ENCODE data around the gene SLC40A1. TPM values are rescaled to one million over a fixed set of nuclear protein-coding genes. Genes with fewer than 3 reads are reported as not detected.
"Not testable (repeated sequence)": the region's sequence is repeated elsewhere in the genome, so short reads cannot be mapped to it uniquely, and the experiment has no call there.

The SLC40A1 gene
- total RNA-seq = 48.5 TPM
- long read RNA-seq, transcript SLC40A1-201 (8 exons, 3,442 nt) = major isoform, 98 of 123 reads
- long read RNA-seq, partial matches to known transcripts = 13 of 123 reads
- long read RNA-seq, other reads (novel, unspliced or antisense) = 11 of 123 reads

GRCh38 chr2:189580658-189581353 is at the start of gene SLC40A1:
TSS of gene SLC40A1 (minus strand) at chr2:189580786. CDS start at chr2:189580460, 326 bp downstream.
- DNase-seq (ENCODE audit: low spot score) = peak; percentile 95

DNA sequence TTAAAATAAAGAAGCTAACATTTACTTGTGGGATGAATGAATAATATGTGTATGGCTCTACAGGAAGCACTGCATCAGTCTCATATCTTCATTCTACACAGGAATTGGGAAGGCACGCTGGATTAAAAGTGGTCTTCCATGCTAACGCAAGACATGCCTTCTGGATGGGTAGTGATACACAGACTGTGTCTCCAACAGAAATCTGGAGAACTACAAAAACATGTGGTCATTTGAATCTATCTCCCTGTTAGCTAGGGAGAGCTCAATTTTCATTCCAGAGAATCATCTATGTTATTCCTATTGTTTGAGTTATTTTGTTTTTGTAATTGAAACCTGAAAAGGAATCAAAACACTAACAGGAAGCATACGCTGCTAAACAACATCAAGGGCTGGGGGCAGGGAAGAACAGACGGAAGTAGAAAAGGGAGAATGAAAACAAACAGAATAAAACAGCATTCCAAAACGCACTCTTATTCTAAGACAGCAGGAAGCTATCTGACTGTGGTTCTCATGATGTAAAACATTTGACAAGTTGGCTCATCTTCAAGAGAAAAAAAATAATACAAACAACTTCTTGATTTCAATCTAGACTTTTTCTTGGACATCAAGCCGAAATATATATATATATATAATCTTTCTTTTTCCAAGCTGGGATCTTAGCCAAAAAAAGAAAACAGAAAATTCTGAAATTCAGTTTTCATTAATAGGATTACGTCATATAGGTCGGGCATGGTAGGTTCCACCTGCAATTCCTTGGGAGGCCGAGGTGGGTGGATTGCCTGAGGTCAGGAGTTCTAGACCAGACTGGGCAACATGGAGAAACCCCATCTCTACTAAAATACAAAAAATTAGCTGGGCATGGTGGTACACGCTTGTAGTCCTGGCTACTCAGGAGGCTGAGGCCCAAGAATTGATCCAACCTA is 49.2 kb upstream of the SLC40A1 start:
- no peak for DNase-seq (ENCODE audit: low spot score)

- DNase-seq (ENCODE audit: low spot score) = no peak
Measured at GRCh38 chr2:189628817-189629530, 48.4 kb upstream of the SLC40A1 start.

DNA sequence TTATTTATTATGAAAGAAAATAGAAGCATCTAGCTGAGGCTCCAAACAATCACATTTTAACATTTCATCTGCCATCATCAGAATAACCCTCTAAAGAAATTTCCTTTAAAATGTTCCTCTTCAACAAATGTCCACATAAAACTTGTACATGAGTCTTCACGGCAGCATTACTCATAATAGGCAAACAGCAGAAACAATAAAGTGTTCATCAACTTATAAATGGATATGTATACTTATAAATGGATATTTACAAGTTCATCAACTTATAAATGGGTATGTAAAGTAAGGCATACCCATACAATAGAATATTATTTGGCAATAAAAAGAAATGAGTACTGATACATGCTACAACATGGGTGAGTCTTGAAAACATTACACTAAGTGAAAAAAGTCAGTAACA is 47.2 kb upstream of the SLC40A1 start:
- DNase-seq (ENCODE audit: low spot score) = no peak

DNA sequence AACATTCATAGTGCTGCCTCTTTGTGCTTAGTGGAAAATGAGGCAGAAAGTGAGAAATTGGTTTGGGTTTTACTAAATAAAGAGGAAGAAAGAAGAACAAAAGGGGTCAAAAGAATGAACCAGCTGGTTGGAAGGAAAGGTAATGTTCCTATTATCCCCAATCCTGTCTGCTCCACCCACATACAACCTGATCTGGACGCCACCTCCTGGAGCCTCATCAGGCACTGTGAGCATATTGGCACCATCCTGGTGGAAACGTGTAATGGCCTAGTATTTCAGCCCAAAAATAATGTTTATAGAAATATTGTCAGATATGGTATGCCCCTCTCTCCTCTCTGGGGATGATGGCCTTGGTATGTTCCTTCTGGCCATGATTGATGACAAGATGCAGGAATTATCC is 45.0 kb upstream of the SLC40A1 start:
- no peak for DNase-seq (ENCODE audit: low spot score)

DNA sequence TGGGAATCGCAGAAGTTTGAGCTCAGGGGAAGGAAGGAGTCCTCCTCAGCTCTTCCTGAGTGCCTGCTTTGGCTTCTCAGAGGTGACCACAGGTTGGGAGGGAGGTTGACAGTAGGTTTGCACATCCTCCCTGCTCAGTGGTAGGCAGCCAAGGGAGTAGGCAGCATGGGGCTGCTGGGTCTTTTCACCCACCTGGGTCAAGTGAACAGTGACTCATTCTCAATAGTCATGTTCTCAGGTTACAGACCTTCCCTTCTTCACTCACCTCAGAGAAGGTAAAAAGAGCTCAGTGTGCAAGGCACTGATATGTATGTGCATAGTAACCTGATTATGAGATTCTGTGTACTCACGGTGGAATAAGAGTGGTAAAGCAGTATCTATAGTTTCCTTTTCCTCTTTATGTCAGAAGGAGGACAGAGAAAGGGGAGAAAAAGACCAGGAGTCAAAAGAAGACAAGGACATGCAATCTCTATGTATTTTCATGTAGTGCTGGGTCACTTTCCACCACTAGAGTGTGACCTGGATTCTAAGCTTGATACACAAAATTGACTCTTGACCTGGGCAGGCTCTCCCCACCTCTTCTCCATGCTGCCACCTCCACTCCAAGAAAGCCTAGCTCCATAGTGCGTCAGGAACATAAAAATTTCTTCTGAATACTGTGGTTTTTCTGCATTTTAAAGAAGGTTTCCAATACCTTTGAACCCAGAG is 44.2 kb upstream of the SLC40A1 start:
- DNase-seq (ENCODE audit: low spot score) = no peak

DNA sequence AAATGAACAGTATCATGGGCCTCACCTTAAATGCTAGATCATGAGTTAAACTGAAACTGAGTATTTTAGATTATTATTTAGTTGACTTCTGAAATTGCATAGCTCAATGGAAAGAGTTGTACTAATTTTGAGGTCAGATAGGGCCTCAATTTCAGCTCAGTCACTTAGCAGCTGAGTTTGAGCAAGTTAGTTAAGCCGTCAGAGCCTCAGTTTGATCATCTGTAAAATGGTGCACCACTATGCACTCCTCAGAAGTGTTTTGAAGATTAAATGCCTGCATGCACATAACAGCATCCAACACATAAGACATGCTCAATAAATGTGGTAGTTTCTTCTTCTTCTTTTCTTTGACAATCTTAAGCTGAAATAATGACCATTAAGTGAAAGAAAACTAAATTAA is 42.5 kb upstream of the SLC40A1 start:
- DNase-seq (ENCODE audit: low spot score) = no peak

GRCh38 chr2:189621781-189622180 is 41.2 kb upstream of the SLC40A1 start:
- no peak for DNase-seq (ENCODE audit: low spot score)

DNA sequence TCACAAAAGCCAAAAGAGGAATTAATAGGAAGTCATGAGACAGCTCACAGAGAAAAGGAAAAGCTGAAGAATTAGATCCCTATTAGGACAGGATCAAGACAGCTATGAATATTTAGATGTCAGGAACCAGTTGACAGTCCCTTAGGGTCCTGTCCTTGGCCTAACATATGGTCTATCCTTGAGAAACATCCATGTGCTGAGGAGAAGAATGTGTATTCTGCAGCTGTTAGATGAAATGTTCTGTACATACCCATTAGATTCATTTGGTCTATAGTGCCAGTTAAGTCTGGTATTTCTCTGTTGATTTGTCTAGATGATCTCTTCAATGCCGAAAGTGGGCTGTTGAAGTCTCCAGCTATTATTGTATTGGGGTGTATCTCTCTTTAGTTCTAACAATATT is 37.6 kb upstream of the SLC40A1 start:
- no peak for DNase-seq (ENCODE audit: low spot score)

DNA sequence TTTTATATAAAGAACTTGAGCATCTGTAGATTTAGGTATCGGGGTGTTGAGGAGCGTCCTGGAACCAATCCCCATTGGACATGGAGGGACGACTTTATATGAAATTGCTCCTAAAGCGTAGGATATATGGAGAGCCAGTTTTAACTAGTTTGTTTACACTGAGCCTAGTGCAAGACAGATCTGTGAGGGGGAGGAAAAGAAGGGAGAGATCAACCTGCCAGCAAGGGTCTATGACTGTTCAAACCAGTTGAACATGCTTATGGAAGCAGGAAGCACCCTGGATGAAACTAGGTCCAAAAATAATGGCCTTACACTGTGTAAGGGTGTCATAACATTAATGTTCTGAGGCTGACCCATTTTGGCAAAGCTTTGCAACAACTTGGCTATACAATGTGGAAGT is 34.0 kb upstream of the SLC40A1 start:
- no peak for DNase-seq (ENCODE audit: low spot score)

GRCh38 chr2:189613650-189614420 is 33.2 kb upstream of the SLC40A1 start:
- no peak for DNase-seq (ENCODE audit: low spot score)

- no peak for DNase-seq (ENCODE audit: low spot score)
Measured at GRCh38 chr2:189613077-189613636, 32.6 kb upstream of the SLC40A1 start.

DNA sequence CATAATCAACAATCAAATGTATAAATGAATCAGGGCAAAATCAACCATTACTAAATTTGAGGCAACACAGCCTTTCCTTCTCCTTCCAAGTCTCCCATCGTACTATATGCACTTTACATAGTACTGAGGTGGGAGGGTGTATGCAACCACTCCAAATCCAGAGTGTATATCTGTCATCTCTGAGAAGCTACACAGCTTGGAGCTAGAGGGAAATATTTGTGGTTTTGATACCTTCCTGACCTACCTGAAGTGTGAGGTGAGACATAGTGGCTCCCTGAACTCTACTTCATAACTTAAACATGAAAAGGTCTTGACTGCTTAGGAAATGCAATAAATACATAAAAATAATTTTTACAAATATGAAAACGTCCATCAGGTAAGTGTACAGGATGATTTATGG is 30.1 kb upstream of the SLC40A1 start:
- DNase-seq (ENCODE audit: low spot score) = no peak

DNA sequence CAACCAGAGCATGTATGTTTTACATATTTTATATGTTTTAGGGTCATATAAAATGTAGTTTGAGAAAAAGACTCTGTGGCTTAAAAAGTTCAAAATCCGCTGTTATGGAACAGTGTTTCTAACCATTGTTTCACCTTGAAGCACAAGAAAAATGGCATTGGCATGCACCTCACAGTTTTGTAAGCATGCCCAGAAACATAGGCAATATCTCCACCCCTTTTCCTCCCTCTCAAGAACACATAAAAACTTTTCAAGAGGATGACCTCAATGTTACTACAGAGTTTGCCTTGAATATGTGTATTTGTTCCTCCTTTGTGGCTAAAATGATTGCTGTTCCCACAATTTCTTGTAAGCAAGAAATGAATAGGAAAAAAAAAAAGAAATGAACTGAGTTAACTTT is 29.3 kb upstream of the SLC40A1 start:
- DNase-seq (ENCODE audit: low spot score) = no peak

- no peak for DNase-seq (ENCODE audit: low spot score)
Measured at GRCh38 chr2:189609423-189609816, 28.8 kb upstream of the SLC40A1 start.

GRCh38 chr2:189608795-189609422 is 28.3 kb upstream of the SLC40A1 start:
- no peak for DNase-seq (ENCODE audit: low spot score)

- no peak for DNase-seq (ENCODE audit: low spot score)
Measured at GRCh38 chr2:189608170-189608569, 27.6 kb upstream of the SLC40A1 start.

DNA sequence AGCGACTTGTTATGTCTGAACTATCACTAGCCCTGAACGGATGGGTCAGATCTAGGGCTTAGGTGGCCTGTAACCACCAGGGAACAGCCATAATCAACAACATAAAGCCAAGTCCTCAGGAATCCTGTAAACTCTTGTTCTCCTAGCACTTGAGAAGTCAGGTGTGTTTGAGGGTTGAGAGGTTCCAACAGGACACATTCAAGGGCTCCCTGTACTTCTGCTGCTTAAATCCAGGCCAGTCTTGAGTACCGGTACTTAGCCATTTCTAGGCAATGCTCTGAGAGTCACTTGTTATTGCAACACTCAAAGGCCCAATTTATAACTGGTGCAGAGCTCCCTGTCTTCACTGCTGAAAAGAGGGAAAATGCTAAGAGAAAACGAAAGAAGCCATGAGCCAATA is 21.6 kb upstream of the SLC40A1 start:
- no peak for DNase-seq (ENCODE audit: low spot score)

DNA sequence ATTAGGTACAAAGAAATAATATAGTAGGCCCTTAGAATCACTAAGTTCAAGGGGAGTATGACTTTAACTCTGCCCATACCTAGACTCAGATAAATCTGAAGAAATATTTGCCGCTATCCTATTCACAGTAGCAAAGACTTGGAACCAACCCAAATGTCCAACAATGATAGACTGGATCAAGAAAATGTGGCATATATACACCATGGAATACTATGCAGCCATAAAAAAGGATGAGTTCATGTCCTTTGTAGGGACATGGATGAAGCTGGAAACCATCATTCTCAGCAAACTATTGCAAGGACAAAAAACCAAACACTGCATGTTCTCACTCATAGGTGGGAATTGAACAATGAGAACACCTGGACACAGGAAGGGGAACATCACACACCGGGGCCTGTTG is 21.1 kb upstream of the SLC40A1 start:
- not testable (repeated sequence) for DNase-seq (ENCODE audit: low spot score)

All from mesenteric fat pad (tissue), 1 donor.